ENCODE results near the gene EVC2. TPM values are rescaled to one million over a fixed set of nuclear protein-coding genes. Genes with fewer than 3 reads are reported as not detected.
"Not testable (repeated sequence)": the region's sequence is repeated elsewhere in the genome, so short reads cannot be mapped to it uniquely, and the experiment has no call there.

Gene EVC2
- total and polyA plus RNA-seq, 8 donors: 4.1 to 11.0 (median 9.4) TPM

DNA sequence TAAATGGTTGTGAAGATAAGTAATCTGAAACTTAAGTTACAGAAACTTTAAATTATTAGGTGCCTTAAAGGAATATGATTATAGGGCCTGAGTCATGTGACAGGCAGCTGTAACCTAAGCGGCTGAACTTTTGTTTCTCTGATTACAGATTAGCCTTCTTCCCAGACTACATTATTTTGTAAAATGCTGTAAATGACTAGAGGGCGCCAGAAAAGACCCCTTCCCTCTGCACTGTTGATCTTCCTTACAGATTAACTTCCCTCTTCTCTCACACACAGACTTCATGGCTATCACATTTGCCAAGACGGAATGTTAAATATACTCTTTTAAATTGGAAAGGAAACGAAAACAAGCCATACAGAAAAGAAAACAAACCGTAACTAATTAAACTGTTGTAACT is 96.6 kb downstream of the EVC2 start:
- ATAC-seq (no peak), DNase-seq (peak in 1 of 4 donors; percentile 19)

DNA sequence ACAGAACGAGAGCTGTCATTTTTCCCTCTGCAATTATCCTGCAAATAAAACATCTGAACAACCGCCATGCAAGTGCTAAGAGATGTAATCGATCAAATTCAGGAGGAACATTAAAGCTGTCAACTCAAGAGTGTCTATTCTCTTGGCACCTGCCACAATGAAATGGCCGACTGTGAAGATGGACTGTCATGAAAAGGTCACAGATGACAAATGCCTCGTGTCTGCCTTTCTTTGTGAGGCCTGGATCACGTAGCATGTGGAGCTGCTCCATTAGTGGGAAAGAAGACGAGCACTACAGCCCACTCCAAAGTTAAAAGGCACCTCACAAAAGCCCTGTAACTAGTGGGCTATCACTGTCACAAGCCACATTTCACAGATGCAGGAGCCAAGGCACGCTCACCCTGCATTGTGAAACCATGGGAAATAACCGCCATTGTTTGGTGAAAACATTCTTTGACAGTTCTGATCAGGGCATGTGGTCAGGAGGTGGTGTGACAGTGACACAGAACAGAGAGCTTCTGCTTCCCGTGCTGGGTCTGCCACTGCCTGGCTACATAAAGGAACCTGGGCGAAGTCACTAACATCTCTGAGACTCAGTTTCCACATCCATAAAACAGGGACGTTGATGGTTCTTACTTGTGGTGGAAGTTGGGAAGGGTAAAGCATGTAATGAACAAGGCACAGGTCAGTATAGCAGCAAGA is 98.9 kb downstream of the EVC2 start:
- intact Hi-C loops (cut with DNase I): no loop called here
- no peak for DNase-seq
- ATAC-seq: no peak
- Histone ChIP-seq H3K27me3 (no peaks in the 10 kb centered on the region), H3K9me3 (no peaks in the 10 kb centered on the region), H3K4me1 (no peaks in the 10 kb centered on the region), H3K27ac (no peak overlapping the region), H3K4me3 (no peak overlapping the region), H3K36me3 (peaks cover 0 to 16% of the 10 kb centered on the region in 2 donors)
- TF ChIP-seq, protein P1, sequence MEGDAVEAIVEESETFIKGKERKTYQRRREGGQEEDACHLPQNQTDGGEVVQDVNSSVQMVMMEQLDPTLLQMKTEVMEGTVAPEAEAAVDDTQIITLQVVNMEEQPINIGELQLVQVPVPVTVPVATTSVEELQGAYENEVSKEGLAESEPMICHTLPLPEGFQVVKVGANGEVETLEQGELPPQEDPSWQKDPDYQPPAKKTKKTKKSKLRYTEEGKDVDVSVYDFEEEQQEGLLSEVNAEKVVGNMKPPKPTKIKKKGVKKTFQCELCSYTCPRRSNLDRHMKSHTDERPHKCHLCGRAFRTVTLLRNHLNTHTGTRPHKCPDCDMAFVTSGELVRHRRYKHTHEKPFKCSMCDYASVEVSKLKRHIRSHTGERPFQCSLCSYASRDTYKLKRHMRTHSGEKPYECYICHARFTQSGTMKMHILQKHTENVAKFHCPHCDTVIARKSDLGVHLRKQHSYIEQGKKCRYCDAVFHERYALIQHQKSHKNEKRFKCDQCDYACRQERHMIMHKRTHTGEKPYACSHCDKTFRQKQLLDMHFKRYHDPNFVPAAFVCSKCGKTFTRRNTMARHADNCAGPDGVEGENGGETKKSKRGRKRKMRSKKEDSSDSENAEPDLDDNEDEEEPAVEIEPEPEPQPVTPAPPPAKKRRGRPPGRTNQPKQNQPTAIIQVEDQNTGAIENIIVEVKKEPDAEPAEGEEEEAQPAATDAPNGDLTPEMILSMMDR (IDR thresholded peaks at IDR 0.05): no peak

More for the DNA sequence above, 96.6 kb downstream of the EVC2 start:
- intact Hi-C loops (cut with DNase I): no loop called here
- TF ChIP-seq, protein P1 (IDR thresholded peaks at IDR 0.05): no peak
- Histone ChIP-seq H3K27me3 (no peaks in the 10 kb centered on the region), H3K4me1 (no peaks in the 10 kb centered on the region), H3K4me3 (no peak overlapping the region), H3K36me3 (peaks cover 0 to 26% of the 10 kb centered on the region in 2 donors), H3K27ac (no peak overlapping the region), H3K9me3 (no peaks in the 10 kb centered on the region)

DNA sequence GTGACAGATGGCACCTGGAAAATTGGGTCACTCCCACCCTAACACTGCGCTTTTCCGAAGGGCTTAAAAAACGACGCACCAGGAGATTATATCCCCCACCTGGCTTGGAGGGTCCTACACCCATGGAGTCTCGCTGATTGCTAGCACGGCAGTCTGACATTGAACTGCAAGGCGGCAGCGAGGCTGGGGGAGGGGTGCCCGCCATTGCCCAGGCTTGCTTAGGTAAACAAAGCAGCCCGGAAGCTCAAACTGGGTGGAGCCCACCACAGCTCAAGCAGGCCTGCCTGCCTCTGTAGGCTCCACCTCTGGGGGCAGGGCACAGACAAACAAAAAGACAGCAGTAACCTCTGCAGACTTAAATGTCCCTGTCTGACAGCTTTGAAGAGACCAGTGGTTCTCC is 114.5 kb downstream of the EVC2 start:
- peaks cover 0 to 12% of the 10 kb centered on the region in 2 donors for H3K9me3 ChIP-seq
- H3K27ac ChIP-seq; H3K27me3 ChIP-seq; intact Hi-C loops (cut with DNase I); H3K4me1 ChIP-seq; ATAC-seq; H3K36me3 ChIP-seq; H3K4me3 ChIP-seq; DNase-seq: not testable (repeated sequence)

DNA sequence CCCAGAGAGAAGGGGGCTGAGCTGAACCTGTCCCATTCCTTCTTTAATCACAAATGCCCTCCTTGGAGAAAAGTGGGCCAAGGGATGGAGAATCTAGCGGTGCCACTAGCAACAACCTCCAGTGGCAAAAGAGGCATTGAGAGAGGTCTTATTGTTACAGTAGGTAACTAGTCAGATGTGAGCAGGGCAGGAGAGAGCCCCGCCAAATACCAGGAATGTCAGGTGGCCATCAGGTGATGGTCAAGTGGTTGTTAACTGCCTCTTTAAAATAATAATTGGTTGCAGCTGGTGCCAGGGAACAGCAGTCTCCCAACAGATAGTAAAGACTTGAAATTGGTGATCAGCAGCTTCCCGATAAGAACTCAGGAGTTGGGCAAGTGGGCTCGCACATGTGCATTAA is 116.1 kb downstream of the EVC2 start:
- no peak overlapping the region for H3K4me3 ChIP-seq
- ATAC-seq (no peak), DNase-seq (no peak)
- no peaks in the 10 kb centered on the region for H3K36me3 ChIP-seq
- H3K27me3 ChIP-seq: no peaks in the 10 kb centered on the region
- TF ChIP-seq, protein P1 (IDR thresholded peaks at IDR 0.05): no peak
- H3K27ac ChIP-seq: no peak overlapping the region
- peaks cover 0 to 21% of the 10 kb centered on the region in 2 donors for H3K9me3 ChIP-seq
- intact Hi-C loops (cut with DNase I): no loop called here
- H3K4me1 ChIP-seq: no peaks in the 10 kb centered on the region

DNA sequence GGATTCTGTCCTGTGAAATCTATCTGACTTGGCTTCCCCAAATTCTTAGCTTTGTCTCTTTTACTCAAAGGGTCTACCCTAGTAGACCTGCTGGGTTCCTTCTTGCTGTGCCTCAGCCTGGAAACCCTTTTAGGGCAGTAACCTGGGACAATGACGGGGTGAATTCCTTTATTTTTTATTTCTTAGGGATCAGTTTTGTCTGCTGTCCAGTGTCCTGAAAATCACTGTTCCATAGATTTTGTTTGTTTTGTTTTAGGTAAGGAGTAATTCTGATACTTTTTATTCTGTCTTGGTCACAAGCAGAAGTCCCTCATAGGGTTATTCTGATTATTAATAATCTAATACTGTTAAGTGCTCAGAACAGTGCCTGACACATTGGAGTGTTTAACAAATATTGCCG is 118.9 kb downstream of the EVC2 start:
- no peaks in the 10 kb centered on the region for H3K27me3 ChIP-seq
- peaks cover 0 to 9% of the 10 kb centered on the region in 2 donors for H3K9me3 ChIP-seq
- DNase-seq (no peak), ATAC-seq (no peak)
- H3K4me3 ChIP-seq: no peak overlapping the region
- no peaks in the 10 kb centered on the region for H3K4me1 ChIP-seq
- intact Hi-C loops (cut with DNase I): no loop called here
- TF ChIP-seq, protein P1 (IDR thresholded peaks at IDR 0.05): no peak
- H3K36me3 ChIP-seq: peaks cover 0 to 4% of the 10 kb centered on the region in 2 donors
- H3K27ac ChIP-seq: no peak overlapping the region

DNA sequence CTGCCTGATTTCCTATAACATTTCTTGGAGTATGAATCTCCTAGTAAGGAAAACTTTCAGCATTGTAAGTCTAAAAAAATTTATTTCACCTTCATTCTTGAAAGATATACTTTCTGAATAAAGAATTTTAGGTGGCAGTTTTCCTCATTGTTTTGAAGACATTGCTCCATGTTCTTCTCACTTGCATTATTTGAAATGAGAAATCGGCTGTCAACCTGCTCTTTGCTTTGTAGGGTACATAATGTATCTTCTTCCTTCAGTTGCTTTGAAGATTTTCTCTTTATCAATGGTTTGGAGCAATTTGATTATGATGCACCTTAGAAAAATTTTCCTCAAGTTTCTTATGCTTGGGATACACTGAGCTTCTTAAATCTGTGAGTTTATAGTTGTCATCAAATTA is 120.3 kb downstream of the EVC2 start:
- no peak overlapping the region for H3K4me3 ChIP-seq
- H3K4me1 ChIP-seq: no peaks in the 10 kb centered on the region
- intact Hi-C loops (cut with DNase I): no loop called here
- H3K36me3 ChIP-seq: peaks cover 0 to 8% of the 10 kb centered on the region in 2 donors
- DNase-seq (no peak), ATAC-seq (no peak)
- H3K27ac ChIP-seq: no peak overlapping the region
- TF ChIP-seq, protein P1 (IDR thresholded peaks at IDR 0.05): no peak
- H3K27me3 ChIP-seq: no peaks in the 10 kb centered on the region
- peaks cover 0 to 9% of the 10 kb centered on the region in 2 donors for H3K9me3 ChIP-seq
